Measurements from ENCODE around the gene SPOCK1. TPM values are rescaled to one million over a fixed set of nuclear protein-coding genes. Genes with fewer than 3 reads are reported as not detected.

SPOCK1 gene
- total RNA-seq, 4 donors from 2014 or later = 1.1 to 6.4 (median 4.2) TPM; not detected in 1

DNA sequence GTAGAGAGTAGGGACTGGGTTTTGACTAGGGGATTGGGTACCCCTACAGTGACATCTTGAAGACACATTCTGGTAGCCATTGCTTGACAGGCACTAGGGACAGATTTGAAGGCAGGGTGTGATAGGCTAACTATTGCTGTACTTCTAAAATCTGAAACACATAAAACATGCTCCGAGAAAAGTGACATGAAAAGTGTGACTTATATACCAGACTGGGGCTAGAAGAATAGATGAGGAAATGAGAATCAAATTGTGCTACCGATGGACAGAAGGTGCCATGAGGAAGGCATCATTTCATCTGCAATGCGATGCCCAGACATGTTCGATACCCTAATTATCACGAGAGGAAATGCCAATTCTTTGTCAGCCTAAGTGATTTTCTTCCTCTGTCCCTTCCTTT, 475.8 kb downstream of the SPOCK1 start:
- TF ChIP-seq, protein P1, sequence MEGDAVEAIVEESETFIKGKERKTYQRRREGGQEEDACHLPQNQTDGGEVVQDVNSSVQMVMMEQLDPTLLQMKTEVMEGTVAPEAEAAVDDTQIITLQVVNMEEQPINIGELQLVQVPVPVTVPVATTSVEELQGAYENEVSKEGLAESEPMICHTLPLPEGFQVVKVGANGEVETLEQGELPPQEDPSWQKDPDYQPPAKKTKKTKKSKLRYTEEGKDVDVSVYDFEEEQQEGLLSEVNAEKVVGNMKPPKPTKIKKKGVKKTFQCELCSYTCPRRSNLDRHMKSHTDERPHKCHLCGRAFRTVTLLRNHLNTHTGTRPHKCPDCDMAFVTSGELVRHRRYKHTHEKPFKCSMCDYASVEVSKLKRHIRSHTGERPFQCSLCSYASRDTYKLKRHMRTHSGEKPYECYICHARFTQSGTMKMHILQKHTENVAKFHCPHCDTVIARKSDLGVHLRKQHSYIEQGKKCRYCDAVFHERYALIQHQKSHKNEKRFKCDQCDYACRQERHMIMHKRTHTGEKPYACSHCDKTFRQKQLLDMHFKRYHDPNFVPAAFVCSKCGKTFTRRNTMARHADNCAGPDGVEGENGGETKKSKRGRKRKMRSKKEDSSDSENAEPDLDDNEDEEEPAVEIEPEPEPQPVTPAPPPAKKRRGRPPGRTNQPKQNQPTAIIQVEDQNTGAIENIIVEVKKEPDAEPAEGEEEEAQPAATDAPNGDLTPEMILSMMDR (IDR thresholded peaks at IDR 0.05) = no peak
- TF ChIP-seq POLR2A (IDR thresholded peaks at IDR 0.05) = no peak
- no peak for DNase-seq
- no peaks in the 10 kb centered on the region for H3K9me3 ChIP-seq
- H3K4me1 ChIP-seq = no peaks in the 10 kb centered on the region
- H3K4me3 ChIP-seq = no peak overlapping the region
- H3K27me3 ChIP-seq = no peaks in the 10 kb centered on the region
- no peak overlapping the region for H3K27ac ChIP-seq
- no peaks in the 10 kb centered on the region for H3K36me3 ChIP-seq

DNA sequence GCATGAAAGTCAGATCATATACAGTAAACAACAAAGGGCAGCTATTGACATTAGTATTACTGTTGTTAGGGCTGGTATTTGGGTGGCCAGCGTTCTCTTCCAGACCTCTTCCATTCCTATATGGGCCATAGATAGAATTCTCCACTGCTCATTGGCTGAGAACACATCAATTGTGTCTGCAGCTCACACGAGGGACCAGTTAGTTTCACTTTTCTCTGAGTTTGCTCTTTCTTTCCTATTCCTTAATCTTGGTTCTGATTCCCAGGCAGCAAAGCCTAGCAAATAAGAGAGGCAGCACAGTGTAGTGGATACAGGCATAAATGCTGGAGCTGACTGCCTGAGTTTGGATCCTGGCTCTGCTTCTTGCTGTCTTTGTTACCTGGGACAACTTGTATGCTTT, 476.4 kb downstream of the SPOCK1 start:
- no peaks in the 10 kb centered on the region for H3K36me3 ChIP-seq
- H3K4me1 ChIP-seq = no peaks in the 10 kb centered on the region
- no peak for DNase-seq
- no peaks in the 10 kb centered on the region for H3K27me3 ChIP-seq
- H3K27ac ChIP-seq = no peak overlapping the region
- no peaks in the 10 kb centered on the region for H3K9me3 ChIP-seq
- no peak overlapping the region for H3K4me3 ChIP-seq
- TF ChIP-seq POLR2A (IDR thresholded peaks at IDR 0.05) = no peak
- TF ChIP-seq, protein P1 (IDR thresholded peaks at IDR 0.05) = no peak

DNA sequence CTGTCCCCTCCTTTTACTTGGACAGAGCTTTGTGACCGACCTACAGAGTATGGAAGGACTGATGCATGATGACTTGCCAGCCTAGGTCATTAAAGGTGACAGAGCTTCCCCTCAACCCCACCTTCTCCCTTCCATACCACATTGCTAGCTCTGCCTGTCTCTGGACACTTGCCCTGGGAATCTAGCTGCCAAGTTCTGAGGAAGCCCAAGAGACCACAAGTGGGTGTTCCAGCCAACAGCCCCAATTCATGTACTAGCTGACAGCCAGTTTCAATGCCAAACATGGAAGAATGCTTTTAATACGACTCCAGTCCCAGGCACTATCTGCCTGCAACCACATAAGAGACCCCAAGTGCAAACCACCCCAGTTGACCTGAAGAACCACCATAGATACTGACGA, 477.1 kb downstream of the SPOCK1 start:
- no peak for DNase-seq
- no peak overlapping the region for H3K27ac ChIP-seq
- H3K9me3 ChIP-seq = no peaks in the 10 kb centered on the region
- no peak overlapping the region for H3K4me3 ChIP-seq
- no peaks in the 10 kb centered on the region for H3K4me1 ChIP-seq
- H3K27me3 ChIP-seq = no peaks in the 10 kb centered on the region
- H3K36me3 ChIP-seq = no peaks in the 10 kb centered on the region
- TF ChIP-seq POLR2A (IDR thresholded peaks at IDR 0.05) = no peak
- TF ChIP-seq, protein P1 (IDR thresholded peaks at IDR 0.05) = no peak

DNA sequence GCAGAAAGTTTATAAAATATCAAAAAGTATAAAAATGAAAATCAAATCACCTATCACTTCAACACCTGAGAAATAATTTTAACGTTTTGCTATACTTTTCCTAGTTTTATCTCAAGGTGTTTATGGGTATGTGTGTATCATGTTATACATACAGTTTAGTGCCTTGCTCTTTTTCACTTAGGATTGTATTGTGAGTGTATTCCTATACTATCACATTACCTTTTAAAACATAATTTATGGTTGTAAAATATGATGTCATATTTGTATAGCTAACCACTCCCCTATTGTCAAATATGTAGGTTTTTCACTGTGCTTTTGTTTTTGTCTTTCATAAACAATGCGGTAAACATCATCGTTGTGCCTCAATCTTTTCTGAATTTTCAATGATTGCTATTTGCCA, 479.9 kb downstream of the SPOCK1 start:
- H3K4me3 ChIP-seq = no peak overlapping the region
- DNase-seq = no peak
- no peak overlapping the region for H3K27ac ChIP-seq
- H3K4me1 ChIP-seq = no peaks in the 10 kb centered on the region
- no peaks in the 10 kb centered on the region for H3K36me3 ChIP-seq
- TF ChIP-seq, protein P1 (IDR thresholded peaks at IDR 0.05) = no peak
- TF ChIP-seq POLR2A (IDR thresholded peaks at IDR 0.05) = no peak
- no peaks in the 10 kb centered on the region for H3K9me3 ChIP-seq
- no peaks in the 10 kb centered on the region for H3K27me3 ChIP-seq

DNA sequence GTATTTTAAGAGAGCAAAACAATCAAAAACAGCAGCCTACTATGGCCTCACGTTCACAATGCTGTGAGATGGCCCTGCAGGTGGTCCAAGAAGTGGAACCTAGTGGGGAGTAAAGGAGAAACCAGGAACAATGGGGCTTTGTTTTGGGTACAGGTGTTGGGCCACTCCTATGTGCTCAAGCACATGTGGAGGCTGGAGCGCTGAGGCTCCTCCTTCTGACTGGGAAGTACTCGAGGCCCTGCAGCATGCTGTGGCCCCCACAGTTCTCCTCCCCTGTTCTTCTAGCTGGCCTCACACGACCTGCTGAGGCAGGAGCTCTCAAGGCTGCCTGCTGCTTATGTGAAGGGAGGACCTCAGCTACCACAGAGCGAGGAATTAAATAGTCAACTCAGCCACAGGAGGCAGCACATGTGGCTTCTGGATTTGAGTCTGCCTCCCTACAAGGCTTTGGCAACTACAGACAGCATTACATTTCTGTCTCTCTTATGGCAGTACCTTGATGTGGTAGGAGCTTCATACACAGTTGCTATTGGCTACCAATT, 482.3 kb downstream of the SPOCK1 start:
- H3K4me1 ChIP-seq = no peaks in the 10 kb centered on the region
- TF ChIP-seq, protein P1 (IDR thresholded peaks at IDR 0.05) = no peak
- no peak for TF ChIP-seq POLR2A (IDR thresholded peaks at IDR 0.05)

More for the DNA sequence above, 482.3 kb downstream of the SPOCK1 start:
- Histone ChIP-seq H3K36me3 (no peaks in the 10 kb centered on the region), H3K4me3 (no peak overlapping the region), H3K9me3 (no peaks in the 10 kb centered on the region), H3K27ac (no peak overlapping the region), H3K27me3 (no peaks in the 10 kb centered on the region)
- no peak for DNase-seq

All from Peyer's patch (tissue), 4 donors.